HepG2 (cell line): Measurements from ENCODE around the gene TBC1D16. TPM values are rescaled to one million over a fixed set of nuclear protein-coding genes. Genes with fewer than 3 reads are reported as not detected.

ENCODE experiments used
- CBX1 ChIP-seq: IDR thresholded peaks from one replicate; pipeline ENCODE4 v1.6.1; 2016; ENCODE audit warnings: antibody characterized with exemption, low read depth
- CTCF ChIP-seq: sonication (generic); formaldehyde crosslinking; IDR thresholded peaks from 2 replicates; pipeline ENCODE4 v1.5.0; 2020; ENCODE audit warnings: mild to moderate bottlenecking, missing genetic modification reagents, moderate library complexity
- GPN1 ChIP-seq: sonication (generic); formaldehyde crosslinking; IDR thresholded peaks from 2 replicates; pipeline ENCODE4 v1.5.1; 2020; ENCODE audit warnings: missing genetic modification reagents, borderline replicate concordance
- HNRNPLL ChIP-seq: fragments of 200-400 bp; formaldehyde crosslinking; IDR thresholded peaks from 2 replicates; pipeline ENCODE4 v1.6.1; 2017; ENCODE audit warnings: mild to moderate bottlenecking, low read depth, low read length; ENCODE audit not compliant: poor library complexity, severe bottlenecking
- JUNB ChIP-seq: sonication (generic); formaldehyde crosslinking; IDR thresholded peaks from 2 replicates; pipeline ENCODE4 v1.8.0; 2022; ENCODE audit warnings: missing genetic modification reagents, mild to moderate bottlenecking, borderline replicate concordance
- MTA3 ChIP-seq: sonication (generic); formaldehyde crosslinking; IDR thresholded peaks from 2 replicates; pipeline ENCODE4 v1.4.0; 2020; ENCODE audit warnings: missing genetic modification reagents
- NFATC3 ChIP-seq: sonication (generic); formaldehyde crosslinking; IDR thresholded peaks from 2 replicates; pipeline ENCODE4 v1.5.1; 2020; ENCODE audit warnings: mild to moderate bottlenecking, missing genetic modification reagents
- PAF1 ChIP-seq: IDR thresholded peaks from 2 replicates; pipeline ENCODE4 v1.6.1; 2016; ENCODE audit warnings: missing genetic modification reagents, missing compliant biosample characterization
- POLR2A ChIP-seq, 2 experiments: IDR thresholded peaks; 2 replicates each; pipeline ENCODE4 v1.6.1; 2011; ENCODE audit warnings: low read depth in 2 of 2, low read length in 2 of 2, mild to moderate bottlenecking in 1 of 2, moderate library complexity in 1 of 2; ENCODE audit not compliant: insufficient read depth in 1 of 2
- PRDM15 ChIP-seq: sonication (generic); formaldehyde crosslinking; IDR thresholded peaks from 2 replicates; pipeline ENCODE4 v1.4.0; 2020; ENCODE audit warnings: missing genetic modification reagents
- PRDM4 ChIP-seq: sonication (generic); formaldehyde crosslinking; IDR thresholded peaks from 2 replicates; pipeline ENCODE4 v1.9.0; 2021; ENCODE audit warnings: missing genetic modification reagents, borderline replicate concordance
- PTBP1 ChIP-seq: fragments of 200-400 bp; formaldehyde crosslinking; IDR thresholded peaks from 2 replicates; pipeline ENCODE4 v1.6.1; 2018; ENCODE audit warnings: low read length, low read depth; ENCODE audit not compliant: poor library complexity, severe bottlenecking
- STAT6 ChIP-seq: sonication (generic); formaldehyde crosslinking; IDR thresholded peaks from 2 replicates; pipeline ENCODE4 v1.4.0; 2020; ENCODE audit warnings: missing genetic modification reagents, mild to moderate bottlenecking, borderline replicate concordance
- TMF1 ChIP-seq: sonication (generic); formaldehyde crosslinking; IDR thresholded peaks from 2 replicates; pipeline ENCODE4 v1.8.1; 2022; ENCODE audit warnings: low read depth, missing genetic modification reagents
- TOPORS ChIP-seq: sonication (generic); formaldehyde crosslinking; IDR thresholded peaks from 2 replicates; pipeline ENCODE4 v1.8.0; 2023; ENCODE audit warnings: mild to moderate bottlenecking, missing genetic modification reagents
- ZBTB33 ChIP-seq: sonication (generic); formaldehyde crosslinking; IDR thresholded peaks from 2 replicates; pipeline ENCODE4 v1.4.0; 2020; ENCODE audit warnings: missing genetic modification reagents
- ZFP1 ChIP-seq: IDR thresholded peaks from 2 replicates; pipeline ENCODE4 v1.6.1; 2016
- polyA plus RNA-seq, 8 experiments: library from polyadenylated mRNA; depleted of rRNA in 3 of 8; stranded (reverse) in 7 of 8; unstranded in 1 of 8; fragments of >200 nt; fragmentation: Illumina TruSeq in 4 of 8; extraction: Trizol in 4 of 8; gene quantifications; 2 replicates each; pipeline versions ENCODE4 v1.2.1 to v1.2.3, GENCODE V29; 2011 to 2016; ENCODE audit warnings: low read depth in 4 of 8, missing spikeins in 1 of 8, mixed read lengths in 1 of 8; ENCODE audit not compliant: insufficient read depth in 1 of 8
- total RNA-seq, 5 experiments: library from RNA; depleted of rRNA; stranded (reverse); fragments of >200 nt; fragmentation: Illumina TruSeq; extraction: Trizol; gene quantifications; 2 replicates each; pipeline ENCODE4 v1.2.3, GENCODE V29; 2016; ENCODE audit warnings: low read depth in 1 of 5

The TBC1D16 gene
- total and polyA plus RNA-seq, 2 of the 13 experiments (the other 11 are each of a cell fraction or from before 2014, with no cell fraction given) = 14.9 to 24.9 TPM

- TF ChIP-seq PRDM4 = no peak
- no peak for TF ChIP-seq GPN1 (CRISPR knock-in tag)
- no peak for TF ChIP-seq MTA3
- no peak for TF ChIP-seq CBX1
- TF ChIP-seq TOPORS (CRISPR knock-in tag) = 0 out of 2 replicates have a peak, but pooled peaks have one; percentile 10
- peak; percentile 82 for TF ChIP-seq ZBTB33 (CRISPR knock-in tag)
- no peak for TF ChIP-seq STAT6 (CRISPR knock-in tag)
- no peak for TF ChIP-seq JUNB (CRISPR knock-in tag)
- TF ChIP-seq PAF1 = no peak
- no peak for TF ChIP-seq TMF1 (CRISPR knock-in tag)
- TF ChIP-seq ZFP1 (CRISPR knock-in tag) = no peak
- no peak for TF ChIP-seq PRDM15
- TF ChIP-seq PTBP1 = peak; percentile 58
- TF ChIP-seq NFATC3 = no peak
- peak; percentile 41 for TF ChIP-seq HNRNPLL
- TF ChIP-seq POLR2A (IDR thresholded peaks at IDR 0.05; ENCODE audit: insufficient read depth in 1 of 2, low read depth in 2 of 2, low read length in 2 of 2) = no peak
- TF ChIP-seq CTCF (CRISPR knock-in tag) = 0 out of 2 replicates have a peak, but pooled peaks have one; percentile 16
Measured at GRCh38 chr17:79925242-79925957, 110.3 kb downstream of the TBC1D16 start (continued).
